ENCODE measurements around the gene RBM8A.

RBM8A gene

DNA sequence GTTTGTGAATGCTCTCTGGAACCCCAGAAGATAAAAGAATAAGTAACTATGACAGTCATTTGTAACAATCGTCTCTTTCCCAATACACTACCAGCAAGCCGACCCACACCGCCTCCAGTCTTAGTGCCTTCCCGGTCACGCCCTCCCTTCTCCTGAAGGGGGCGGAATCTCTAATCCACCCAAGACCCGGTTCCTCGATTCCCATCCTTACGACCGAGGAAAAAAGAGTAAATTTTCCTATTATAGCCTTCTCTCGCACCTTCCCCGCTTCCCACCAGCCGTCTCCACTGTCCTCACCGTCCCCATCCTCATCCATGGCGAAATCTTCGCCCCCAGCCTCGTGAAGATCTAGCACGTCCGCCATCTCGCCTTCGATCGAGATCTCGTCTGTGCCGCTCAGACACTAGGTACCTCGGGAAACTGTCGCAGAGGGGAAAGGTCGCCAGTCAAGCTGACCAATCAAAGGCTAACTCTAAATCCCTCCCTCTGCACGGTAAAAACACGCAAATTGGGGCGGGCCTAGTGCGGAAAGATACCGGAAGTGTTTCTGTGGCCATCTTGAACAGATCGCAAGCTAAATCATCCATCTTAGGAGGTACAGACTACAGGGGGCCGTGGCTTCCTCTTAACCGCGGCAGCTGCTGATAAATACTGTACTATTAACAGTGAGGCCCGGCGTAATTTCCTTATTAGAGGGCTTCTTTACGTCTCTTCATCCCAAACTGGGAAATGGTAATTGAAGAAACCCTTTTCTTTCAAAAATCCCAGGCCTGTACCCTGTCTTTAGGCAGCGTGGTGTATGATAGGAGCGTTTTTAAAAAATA, at the start of gene RBM8A:
Gene RBM8A (minus strand): TSS at position 422 of the 824 bp plus-strand sequence. CDS start 58 bp downstream, at position 364.
- peak; percentile 100 for DNase-seq

DNA sequence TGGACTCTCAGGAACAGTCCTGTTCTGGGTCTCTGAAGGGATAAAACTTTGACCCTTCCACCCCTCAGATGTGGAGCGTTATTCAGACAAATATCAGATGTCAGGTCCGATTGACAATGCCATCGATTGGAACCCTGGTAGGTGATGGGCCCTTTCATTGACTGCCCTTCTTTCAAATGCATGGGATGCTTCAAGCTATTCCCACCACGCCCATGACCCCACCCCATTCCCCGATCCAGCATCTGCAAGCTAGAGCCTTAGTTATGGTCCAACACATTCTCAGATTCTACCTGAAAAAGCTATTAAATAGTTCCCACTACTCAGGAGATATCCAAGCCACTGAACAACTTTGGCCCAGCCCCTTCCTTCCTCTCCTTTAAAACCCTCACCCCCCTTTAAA, 49.7 kb upstream of the RBM8A start:
- no peak for DNase-seq

DNA sequence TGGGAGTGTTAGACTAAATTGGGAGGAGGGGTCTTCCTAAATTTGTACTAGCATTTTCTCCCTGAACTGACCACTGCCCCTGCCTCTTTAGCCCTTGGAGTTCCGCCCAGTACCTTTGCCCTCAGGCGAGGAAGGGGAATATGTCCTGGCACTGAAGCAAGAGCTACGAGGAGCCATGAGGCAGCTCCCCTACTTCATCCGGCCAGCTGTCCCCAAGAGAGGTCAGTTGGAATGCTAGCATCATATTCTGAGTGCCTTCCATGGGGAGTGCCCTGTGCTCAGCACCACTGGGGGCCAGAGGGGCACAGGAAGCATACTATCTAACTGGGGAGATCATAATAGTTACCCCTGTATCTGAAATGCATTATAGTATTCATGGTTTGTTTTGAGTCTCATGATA, 47.9 kb upstream of the RBM8A start:
- no peak for DNase-seq

DNA sequence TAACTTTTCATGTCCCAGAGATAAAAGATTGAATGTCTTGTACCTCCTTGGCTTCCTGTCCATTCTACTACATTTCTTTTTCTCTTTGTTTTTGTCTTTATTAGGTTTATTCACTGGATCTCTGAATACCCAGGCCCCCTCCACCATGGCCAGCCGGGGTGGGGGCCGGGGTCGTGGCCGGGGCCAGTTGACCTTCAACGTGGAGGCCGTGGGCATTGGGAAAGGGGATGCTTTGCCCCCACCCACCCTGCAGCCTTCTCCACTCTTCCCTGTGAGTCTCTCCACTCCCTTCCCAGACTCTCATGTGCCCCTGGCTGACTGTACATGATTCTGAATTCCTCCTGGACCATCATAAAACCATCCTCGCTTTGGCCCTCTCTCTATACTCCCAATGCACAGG, 47.4 kb upstream of the RBM8A start:
- no peak for DNase-seq

DNA sequence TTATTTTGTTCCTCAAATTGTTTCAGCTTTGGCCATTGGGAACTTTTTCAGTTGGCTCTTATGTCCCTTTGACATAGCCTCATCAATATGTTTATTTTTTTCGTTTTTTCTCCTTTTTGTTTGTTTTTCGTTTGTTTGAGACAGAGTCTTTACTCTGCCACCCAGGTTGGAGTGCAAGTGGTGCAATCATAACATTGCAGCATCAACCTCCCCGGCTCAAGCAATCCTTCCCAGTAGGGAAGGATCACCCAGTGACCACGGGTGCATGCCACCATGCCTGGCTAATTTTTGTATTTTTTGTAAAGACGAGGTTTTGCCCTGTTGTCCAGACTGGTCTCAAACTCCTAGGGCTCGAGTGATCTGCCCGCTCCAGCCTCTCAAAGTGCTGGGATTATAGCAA, 45.3 kb upstream of the RBM8A start:
- no peak for DNase-seq

DNA sequence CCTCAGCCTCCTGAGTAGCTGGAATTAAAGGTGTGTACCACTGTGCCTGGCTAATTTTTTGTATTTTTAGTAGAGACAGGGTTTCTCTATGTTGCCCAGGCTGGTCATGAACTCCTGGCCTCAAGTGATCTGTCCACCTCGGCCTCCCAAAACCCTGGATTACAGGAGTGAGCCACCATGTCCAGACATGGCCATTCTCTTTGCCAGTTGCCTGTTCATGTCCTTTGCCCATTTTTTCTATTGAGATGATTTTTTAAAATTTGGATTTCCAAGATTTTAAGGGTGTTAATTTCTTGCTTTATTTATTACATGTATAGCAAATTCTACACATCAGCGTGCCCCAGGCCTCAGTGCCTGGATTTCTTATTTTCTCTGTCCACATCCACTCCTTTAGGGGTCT, 40.0 kb upstream of the RBM8A start:
- DNase-seq: no peak

DNA sequence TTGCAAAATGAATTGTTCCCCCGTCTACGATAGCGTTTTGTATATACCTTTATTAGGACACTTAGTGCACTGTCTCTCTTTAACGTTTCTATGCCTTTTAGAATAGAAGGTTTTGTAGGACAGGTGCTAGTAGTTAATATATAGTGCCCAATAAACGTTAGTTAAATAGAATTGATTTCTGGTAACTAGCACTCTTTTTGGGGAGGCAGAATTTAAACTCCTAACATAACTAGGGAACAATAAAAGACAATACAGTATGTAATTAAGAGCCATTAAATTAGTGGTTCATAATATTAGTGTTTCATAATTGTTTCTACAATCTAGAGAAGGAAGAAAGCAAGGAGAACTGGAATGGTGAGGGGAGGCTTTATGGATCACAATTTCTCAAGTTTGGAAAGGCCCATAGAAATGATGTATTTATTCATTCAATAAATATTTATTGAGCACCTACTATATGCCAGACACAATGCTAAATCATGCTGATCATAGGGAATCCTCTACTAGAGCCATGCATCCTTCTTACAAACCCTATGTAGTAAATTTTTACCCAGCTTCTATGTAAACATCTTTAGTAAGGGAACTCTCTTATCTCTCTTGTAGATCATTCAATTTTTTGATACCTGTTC, 37.9 kb upstream of the RBM8A start:
- no peak for DNase-seq

DNA sequence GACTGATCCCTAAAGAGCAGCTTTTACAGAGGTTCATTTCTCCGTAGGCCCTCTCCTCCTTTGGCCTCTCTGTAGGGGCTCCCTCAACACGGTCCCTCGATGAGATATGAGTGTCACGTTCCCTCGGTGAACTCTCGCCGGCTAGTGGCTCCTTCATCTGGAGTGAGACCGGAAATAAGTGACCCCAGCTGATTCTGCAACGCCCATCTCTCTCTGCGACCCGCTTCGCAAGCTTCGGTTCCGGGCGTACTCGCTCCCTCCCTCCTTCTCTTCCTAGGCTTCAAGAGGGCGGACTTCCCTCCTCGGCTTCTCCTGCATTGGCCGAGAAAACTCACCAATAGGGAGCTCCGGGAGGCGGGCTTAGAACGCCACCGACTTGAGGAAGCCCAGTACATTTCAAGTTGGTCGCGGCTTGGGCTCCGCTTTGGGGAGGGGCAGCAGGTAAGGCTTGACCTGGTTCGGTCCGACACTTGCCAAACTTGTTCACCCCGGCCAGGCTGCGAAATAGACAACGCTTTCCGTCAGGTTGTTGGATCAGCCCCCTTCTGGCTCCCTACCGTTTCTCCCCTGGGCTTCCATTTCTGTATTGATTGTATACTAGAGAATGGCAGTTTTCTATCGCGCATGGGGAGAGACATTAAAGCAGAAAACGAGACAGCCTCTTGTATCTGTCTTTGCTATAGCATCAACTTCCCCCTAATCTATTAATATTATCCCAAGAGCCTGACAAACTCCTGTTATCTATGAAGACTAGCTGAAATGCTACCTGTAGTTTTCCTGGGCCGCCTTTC, 37.2 kb upstream of the RBM8A start, which contains the start of the genes ANKRD34A and POLR3GL:
Gene ANKRD34A (minus strand): TSS at position 248 of the 791 bp plus-strand sequence. CDS start 2,816 bp downstream, outside the sequence.
Gene POLR3GL (plus strand): TSS at position 363 of the 791 bp plus-strand sequence. CDS start 10,176 bp downstream, outside the sequence.
- peak; percentile 99 to 100 for DNase-seq

DNA sequence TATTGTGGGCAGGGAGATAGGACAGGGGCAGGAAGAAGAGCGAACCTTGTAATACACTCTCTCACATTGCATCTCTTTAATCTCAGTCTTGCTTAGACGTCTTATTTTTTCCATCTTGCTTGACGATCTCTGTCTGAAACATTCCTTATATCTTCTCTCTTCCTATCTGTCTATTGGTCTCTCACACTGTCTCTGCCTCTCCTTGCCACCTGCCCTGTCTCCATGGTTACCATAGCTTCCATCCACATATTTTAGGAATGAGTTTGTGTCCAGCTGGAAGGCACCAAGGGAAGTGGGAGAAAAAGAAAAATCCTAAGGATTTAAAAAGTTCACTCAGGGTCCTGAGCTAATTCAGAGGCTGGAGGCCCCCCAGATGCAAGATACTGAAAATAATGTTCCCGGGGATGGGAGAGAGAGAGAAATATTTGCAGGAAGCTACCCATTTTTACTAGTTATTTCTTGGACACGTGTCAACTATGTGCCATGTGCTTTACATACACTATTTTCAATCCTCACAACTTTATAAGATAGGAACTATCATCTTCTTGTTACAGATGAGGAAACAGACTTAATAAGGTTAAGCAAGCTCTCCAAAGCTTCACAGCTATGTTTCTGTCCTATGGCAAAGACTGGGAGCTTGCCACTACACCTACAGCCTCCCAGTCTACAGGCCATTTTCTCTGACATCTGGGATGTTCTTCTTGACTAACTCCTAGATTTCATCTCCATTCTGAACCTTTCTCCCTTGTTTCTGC, 36.2 kb upstream of the RBM8A start:
- DNase-seq: peak in 1 of 2 experiments; percentile 55

DNA sequence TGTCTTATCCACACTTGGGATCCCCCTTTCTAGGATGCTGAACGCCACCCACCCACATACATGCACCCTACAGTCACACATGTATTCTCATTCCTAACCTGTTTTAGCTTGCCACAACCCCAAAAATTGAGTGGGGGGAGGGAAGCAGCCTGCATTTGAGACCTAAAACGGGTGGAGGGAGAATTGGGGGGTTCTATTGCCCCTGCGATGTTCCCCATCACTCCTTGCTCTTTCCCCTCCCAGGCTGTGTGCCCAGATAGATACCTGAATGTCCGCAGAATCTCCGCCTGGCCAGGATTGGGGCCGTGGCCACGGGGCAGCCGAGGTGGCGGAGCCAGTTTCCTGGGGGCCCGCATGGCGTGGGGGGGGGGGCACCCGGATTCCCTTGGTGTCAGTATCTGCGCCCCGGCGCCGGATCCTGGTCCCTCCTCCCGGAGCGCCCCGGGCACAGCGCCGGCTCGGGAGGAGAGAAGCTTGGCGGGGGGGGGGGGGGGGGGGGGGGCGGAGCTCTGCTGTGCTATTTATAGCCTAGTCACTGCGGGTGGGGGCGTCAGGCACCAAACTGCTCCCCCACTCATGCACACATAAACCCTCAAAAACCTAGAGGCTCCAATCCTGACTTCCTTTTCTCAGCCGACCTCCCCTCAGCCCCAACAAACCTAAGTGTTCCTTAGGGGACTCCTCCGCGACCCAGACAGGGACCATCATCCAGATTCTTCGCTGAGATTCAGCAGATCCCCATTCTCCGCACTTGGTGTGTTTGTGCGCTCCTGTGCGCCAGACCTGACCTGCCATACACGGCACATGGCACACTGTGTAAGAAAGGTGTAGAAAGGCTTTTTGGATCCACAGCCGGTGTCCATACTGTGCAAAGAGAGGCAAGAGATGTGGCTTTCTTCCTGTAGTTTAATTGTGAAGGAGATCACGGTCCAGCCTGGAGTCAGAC, 35.1 kb upstream of the RBM8A start:
- peak; percentile 22 to 61 for DNase-seq

DNA sequence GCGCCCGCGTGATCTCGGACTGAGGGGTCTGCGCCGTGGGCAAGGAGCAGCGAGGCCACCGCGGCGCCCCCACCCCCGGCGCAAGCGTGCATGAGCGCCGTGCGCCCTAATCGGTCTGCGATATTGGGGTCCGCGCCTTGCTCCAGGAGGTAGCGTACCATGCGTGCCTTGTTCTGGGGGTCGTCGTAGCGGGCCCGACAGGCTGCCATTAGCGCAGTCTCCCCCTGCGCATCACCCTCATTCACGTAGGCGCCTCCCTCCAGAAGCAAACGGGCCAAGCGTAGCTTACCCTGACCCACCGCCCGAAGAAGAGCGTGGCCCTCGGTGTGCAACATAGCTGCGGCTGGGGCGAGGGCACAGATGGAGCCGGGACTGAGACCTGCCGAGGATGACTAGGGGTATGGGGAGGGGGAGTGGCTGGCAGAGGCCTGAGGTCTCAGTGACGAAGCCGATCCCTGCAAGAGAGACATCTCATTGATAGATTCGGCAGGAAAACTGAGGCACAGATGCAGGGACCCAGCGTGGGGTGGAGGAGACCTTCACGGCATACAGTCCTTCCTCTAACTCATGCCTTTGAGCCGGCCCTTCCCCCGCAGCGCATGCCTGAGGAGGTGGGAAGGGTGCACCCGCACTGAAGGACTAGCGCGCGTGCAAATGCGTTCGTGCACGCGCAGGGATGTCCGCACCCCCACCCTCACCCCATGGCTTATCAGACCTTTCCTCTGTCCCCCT, 34.3 kb upstream of the RBM8A start:
- DNase-seq: peak; percentile 23 to 88

DNA sequence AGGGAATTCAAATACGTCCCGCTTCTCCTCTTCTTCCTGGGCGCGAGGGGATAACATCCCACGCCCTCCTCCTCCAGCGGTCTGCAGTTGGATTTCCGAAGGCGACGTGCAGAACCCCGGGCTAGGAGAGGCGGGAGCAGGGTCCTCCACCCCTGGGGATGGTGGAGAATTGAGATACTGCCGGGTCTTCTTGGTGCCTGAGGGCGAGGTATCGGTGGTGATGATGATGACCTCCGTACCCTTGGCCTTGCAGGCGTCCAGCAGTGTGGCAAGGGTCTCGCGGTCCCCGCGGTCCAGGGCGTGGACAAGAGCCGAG, 33.8 kb upstream of the RBM8A start:
- peak; percentile 42 to 61 for DNase-seq

DNA sequence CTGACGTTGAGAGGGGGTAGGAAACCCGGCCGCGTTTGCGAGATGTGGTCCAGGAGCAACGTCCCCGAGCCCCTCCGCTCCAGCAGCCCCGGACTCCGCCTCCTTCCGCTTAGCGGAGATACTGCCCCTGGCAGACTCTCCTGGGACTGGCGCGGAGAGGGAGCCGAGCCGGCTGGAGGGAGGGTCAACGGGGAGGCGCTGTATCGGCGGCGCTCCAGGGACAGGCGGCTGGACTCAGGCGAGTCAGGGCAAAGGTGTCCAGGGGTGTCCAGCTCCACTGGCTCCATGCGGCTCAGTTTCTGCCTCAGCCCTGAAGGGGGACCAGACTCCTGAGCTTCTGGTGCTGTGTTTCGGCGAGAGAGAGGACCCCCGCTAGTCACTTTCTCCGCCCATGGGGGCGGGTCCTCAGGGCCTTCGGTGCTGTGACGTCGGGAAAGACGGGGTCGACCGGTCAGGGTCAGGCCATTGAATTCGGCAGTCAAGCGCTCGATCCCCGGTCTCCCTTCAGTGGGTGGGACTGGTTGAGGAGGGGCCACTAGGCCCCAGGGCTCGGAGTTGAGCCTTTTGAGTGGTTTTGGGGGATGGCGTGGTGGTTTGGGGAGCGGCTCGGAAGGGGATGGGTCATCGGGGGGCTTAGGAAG, 33.3 kb upstream of the RBM8A start:
- DNase-seq: peak; percentile 64 to 93

DNA sequence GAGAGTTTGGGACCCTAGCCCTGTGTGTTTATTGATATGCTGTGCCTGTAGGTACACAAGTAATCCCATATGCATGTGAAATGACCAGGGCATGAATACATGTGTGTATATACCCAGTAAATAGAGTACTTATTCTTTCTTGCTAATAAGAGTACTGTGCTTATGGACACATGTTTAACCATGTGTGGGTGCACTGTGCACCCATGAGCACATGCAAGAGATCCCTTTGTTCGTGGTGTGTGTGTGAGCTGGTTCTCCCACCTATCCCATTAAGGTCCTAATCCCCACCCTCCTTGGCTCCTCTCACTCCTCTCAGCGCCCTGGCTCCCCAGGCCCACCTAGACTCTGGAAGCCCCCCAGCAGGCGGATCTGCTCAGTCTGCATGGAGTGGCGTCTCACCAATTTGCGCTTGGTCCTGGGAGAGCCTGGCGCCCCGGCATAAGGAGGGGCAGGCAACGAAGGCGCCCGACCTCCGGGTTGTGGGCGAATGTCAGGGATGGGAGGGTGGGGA, 32.7 kb upstream of the RBM8A start:
- DNase-seq: peak in 1 of 2 experiments; percentile 52

DNA sequence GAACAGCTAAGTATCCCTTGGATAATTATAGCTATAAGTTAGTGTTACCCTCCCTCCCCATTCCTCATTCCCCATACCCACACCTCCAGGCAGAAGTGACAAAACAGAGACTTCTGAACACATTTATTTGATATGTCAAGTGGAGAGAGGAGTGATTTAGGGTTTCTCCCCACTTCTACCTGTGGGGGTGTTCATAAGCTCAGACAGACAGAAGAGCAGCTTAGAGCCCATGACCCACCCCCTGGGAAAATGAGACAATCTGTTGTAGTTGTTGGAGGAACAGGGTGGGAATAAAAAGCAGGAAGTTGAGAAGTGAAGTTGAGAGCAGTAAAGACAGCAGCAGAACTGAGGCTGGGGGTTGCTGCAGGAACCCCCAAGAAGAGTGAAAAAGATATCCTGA, 32.0 kb upstream of the RBM8A start:
- no peak for DNase-seq

DNA sequence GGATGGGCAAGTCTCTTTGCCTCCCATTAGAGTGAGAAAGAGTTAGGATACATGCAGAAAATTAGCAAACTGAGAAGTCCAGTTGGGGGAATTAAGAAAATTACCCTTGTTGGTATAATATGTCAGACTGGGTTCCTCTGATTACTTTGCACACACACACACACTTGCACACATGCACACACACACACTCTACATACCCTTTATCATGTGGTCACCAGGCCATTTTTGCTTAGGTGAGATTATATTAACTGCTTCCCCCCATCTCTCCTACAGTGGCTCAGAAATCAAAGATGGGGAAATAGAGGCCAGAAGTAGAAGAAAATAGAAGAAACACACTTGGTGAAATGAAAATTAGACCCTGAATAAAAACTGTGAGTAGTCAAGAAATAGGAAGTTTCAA, 31.4 kb upstream of the RBM8A start:
- DNase-seq: no peak

DNA sequence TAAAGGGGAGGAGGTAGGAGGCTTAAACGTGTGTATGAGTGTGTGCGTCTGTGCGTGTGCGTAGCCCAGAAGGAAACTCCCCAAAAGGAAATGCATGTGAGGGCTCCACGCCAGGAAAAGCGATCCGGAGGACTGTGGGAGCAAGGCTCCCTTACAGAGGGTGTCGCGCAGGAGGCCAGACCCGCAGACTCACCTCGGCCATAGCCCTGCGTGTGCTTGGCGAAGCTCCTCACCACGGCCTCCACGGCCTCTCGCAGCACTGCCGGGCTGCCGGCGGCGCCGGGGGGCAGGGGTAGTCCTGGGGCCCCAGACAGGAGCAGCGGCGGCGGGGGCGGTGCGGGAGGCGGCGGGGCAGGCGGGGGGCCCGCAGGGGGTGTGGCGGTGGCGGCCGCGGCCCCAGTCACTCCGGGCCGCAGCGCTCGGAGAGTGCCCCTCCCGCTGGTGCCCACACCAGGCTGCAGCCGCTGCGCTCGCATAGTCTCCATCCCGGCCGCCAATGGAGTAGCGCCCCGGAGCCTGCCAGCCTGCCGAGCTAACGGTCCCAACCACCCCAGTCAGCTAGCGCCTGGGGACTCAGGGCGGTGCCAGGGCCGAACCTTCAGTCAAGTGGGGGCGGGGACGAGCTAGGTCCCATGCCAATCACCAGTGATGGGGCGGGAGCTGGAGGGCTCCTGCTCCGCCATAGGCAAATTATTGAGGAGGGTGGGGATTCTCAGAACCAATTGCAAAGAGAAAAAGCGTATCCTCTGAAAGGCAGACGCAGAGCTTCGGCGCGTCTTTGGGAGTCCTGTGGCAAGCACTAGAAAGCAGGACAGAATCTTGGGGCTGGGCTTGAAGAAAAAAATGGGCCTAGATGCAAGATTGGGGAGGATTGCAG, 30.4 kb upstream of the RBM8A start, which contains the start of gene LIX1L:
Gene LIX1L (minus strand): TSS at position 575 of the 877 bp plus-strand sequence. CDS start 90 bp downstream, at position 485.
- peak; percentile 99 to 100 for DNase-seq

DNA sequence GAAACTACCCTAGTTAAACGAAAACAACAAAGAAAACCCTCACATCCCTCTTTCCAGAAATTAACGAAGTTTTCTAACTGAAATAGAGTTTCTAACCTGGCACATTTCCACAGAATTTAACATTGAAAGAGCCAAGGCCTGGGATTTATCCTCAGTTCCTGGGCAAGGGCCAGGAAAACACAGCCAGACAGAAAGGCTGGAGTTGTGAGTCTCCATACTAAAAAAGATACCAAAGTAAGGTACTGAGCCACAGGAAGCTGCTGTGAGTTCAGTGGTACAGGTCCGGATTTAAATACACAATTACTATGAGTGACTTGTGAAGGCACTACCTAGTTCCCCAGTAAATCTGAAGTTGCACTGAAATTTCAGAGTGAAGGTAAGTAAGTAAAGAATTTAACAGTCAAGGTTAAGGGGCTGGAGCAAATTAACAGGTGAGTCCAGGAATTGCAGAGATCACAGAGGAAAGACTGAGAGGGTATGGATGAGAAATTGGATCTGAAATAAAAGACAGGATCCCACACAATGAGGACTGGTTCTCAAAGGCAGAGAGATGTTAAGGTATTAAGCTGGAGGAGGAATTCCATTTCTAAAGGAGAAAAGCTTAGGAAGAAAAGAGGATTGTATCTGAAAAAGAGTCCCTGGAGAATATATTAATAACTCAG, 29.6 kb upstream of the RBM8A start:
- DNase-seq: peak in 1 of 2 experiments; percentile 48

Data from NCI-H526 (cell line).